Upper lobe of right lung (tissue), 1 donor: ENCODE measurements around the gene BNC2. TPM values are rescaled to one million over a fixed set of nuclear protein-coding genes. Genes with fewer than 3 reads are reported as not detected.

ENCODE experiments used
- ATAC-seq: fragments of 200-7000 bp; cut with Tn5 transposase; one replicate; pipeline ENCODE4 v1.9.1; 2020; ENCODE audit warnings: mild to moderate bottlenecking, moderate library complexity
- DNase-seq: peaks from one replicate; pipeline ENCODE4 v3.0.0-alpha.2; 2020
- H3K27ac ChIP-seq: fragments of 200-600 bp; one replicate; pipeline ENCODE4 v1.8.0; 2022
- H3K27me3 ChIP-seq: fragments of 200-600 bp; one replicate; pipeline ENCODE4 v1.8.0; 2022; ENCODE audit warnings: mild to moderate bottlenecking
- H3K36me3 ChIP-seq: fragments of 200-600 bp; one replicate; pipeline ENCODE4 v1.8.0; 2022
- H3K4me1 ChIP-seq: fragments of 200-600 bp; one replicate; pipeline ENCODE4 v1.8.0; 2022
- H3K4me3 ChIP-seq: fragments of 200-600 bp; one replicate; pipeline ENCODE4 v1.8.0; 2022; ENCODE audit warnings: mild to moderate bottlenecking
- H3K9me3 ChIP-seq: fragments of 200-600 bp; one replicate; pipeline ENCODE4 v1.8.0; 2022
- intact Hi-C: fragments of 100-400 bp; cut with DNase I; formaldehyde crosslinking; loops from one replicate; pipeline ENCODE4 v1.11.0; 2022
- total RNA-seq: library from RNA; stranded (reverse); fragmentation: NEBNext Ultra II Directional; extraction: Animal tissue kit (Norgen Biotek cat#: 25700); gene quantifications from one replicate; pipeline ENCODE4 v1.2.1, GENCODE V29; 2021
- TF ChIP-seq, protein P1 (sequence below): fragments of 200-600 bp; IDR thresholded peaks from one replicate; pipeline ENCODE4 v1.8.0; 2022; ENCODE audit warnings: antibody characterized with exemption
- donor health status: DM: no; HTN: yes; CAD: no; lungs with severe emphysema.

Gene BNC2
- total RNA-seq, 1 donor from 2014 or later = 18.1 TPM

DNA sequence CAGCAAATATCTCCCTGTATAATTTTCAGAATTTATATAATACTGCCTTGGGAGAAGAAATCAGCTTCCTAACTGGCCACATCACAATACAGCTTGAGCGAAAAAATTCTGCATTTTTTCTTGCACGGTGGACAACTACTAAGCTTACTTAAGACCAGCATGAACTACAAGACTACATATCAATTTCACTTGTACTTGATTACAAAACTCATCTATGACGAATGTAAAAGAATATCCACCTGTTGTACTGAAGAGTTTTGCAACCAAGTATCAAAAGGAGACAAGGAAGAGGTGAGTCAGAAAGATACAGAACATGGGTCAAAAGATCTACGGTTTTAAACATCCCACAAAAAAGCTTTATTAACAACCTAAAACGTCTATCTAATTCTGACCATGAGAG, 279.4 kb downstream of the BNC2 start:
- intact Hi-C loops = no loop called here
- TF ChIP-seq, protein P1, sequence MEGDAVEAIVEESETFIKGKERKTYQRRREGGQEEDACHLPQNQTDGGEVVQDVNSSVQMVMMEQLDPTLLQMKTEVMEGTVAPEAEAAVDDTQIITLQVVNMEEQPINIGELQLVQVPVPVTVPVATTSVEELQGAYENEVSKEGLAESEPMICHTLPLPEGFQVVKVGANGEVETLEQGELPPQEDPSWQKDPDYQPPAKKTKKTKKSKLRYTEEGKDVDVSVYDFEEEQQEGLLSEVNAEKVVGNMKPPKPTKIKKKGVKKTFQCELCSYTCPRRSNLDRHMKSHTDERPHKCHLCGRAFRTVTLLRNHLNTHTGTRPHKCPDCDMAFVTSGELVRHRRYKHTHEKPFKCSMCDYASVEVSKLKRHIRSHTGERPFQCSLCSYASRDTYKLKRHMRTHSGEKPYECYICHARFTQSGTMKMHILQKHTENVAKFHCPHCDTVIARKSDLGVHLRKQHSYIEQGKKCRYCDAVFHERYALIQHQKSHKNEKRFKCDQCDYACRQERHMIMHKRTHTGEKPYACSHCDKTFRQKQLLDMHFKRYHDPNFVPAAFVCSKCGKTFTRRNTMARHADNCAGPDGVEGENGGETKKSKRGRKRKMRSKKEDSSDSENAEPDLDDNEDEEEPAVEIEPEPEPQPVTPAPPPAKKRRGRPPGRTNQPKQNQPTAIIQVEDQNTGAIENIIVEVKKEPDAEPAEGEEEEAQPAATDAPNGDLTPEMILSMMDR = no peak
- ATAC-seq = no peak

DNA sequence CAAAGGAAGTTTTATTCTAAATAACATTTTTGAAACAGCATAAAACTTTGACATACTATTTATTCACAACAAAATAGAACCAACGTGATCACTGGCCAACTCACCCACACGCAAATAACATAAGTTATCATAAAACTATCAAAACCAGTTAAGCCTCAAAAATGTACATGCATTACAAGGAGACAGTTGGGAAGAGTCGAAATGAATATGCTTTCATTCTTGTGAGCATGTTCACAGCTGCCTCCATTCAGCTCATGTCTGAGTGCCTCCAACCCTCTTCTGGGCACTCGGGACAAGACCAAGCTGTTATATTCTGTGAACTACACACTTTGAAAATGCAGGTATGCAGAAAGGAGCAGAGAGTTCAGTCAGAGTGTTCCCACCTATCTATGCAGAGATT, 284.9 kb downstream of the BNC2 start:
- no peaks in the 10 kb centered on the region for H3K9me3 ChIP-seq
- ATAC-seq = no peak

More for the DNA sequence above, 279.4 kb downstream of the BNC2 start:
- Histone ChIP-seq H3K27ac (no peak overlapping the region), H3K27me3 (no peaks in the 10 kb centered on the region), H3K36me3 (no peaks in the 10 kb centered on the region), H3K9me3 (no peaks in the 10 kb centered on the region), H3K4me3 (no peak overlapping the region), H3K4me1 (no peaks in the 10 kb centered on the region)
- DNase-seq = no peak

DNA sequence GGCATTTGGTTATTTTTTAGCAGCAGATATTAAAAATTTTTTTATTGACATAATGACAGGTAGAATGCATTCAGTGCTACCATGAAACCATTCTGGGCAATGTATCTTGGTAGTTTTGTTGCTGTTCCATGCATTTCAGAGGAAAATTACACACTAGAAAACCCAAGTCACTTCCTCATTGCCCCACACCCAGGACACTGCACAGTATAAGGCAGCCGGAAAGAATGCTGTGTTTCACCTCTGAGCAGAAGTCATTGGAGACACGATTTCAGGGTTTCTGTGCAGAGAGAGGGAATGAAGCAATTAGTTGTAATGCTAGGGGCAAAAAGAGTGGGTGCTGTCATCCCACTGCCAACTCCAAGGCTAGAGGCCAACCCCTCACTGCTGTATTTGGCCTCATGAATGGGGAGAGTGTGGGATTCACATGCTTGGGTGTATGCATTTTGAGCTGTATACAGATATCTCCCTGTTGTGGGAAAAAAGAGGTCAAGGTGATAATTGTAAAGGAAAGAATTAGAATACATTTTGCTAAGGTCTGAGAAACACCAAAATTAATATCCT, 290.5 kb downstream of the BNC2 start:
- H3K4me1 ChIP-seq = peaks cover 8% of the 10 kb centered on the region
- no peaks in the 10 kb centered on the region for H3K9me3 ChIP-seq
- TF ChIP-seq, protein P1 = no peak
- no peaks in the 10 kb centered on the region for H3K27me3 ChIP-seq
- intact Hi-C loops = no loop called here
- DNase-seq (no peak), ATAC-seq (no peak)
- no peaks in the 10 kb centered on the region for H3K36me3 ChIP-seq
- H3K27ac ChIP-seq = no peak overlapping the region
- H3K4me3 ChIP-seq = no peak overlapping the region

More for the DNA sequence above, 284.9 kb downstream of the BNC2 start:
- no peak for DNase-seq
- no peak overlapping the region for H3K4me3 ChIP-seq
- TF ChIP-seq, protein P1 = no peak
- intact Hi-C loops = no loop called here
- no peak overlapping the region for H3K27ac ChIP-seq
- no peaks in the 10 kb centered on the region for H3K27me3 ChIP-seq
- H3K36me3 ChIP-seq = no peaks in the 10 kb centered on the region
- H3K4me1 ChIP-seq = no peaks in the 10 kb centered on the region

DNA sequence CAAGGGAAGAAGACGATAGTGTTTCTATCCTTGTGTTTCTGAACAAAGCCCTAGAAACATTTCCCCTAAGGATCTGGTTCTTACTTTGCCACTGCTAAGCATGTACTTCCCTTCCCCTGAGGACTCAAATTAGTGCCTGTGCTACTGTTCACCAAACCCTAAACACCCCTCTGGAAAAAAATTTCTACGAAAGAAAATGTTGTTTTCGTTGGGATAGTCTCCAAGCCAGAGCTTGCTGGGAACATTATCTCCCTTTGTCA, 294.6 kb downstream of the BNC2 start:
- ATAC-seq = no peak

DNA sequence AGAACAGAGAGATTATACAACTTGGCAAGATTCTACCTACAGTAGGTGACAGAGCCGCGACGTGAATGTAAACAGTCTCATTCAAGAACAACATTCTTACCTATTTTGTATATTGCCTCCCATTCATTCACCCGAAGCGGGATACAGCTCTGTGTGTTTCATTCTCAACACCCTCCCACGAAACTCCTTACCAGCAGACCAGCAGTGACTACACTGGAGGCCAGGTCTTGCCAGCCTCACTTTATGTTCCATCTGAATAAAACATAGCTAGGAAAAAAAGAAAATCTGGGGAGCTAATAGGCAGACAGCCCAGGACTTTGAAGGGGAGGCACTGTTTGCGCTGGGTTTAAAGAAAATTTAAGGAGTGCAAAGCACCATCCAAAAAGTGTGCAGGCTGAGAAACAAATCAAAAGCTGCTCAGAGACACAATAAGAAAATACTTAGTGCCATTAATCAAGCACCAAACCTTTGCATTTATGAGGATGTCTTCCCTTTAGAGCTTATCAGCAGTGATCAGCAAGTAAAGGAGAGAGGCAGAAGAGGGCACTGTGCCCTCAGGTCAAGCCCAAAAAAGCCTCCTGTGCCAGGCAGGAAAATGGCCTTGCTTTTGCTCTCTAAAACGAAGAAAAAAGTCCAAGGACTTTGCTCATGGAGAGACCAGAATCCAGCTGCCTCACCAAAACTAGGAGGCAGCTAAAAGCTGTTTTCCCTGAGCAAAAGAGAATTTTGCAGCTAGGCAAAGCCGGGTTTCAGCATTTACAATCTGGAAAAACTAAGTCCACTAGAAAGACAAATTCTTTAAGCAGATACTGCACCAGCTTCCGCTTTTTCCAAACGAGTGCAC, 295.1 kb downstream of the BNC2 start:
- DNase-seq = no peak
- intact Hi-C loops = no loop called here

More for the DNA sequence above, 294.6 kb downstream of the BNC2 start:
- no peaks in the 10 kb centered on the region for H3K9me3 ChIP-seq
- intact Hi-C loops = no loop called here
- no peak overlapping the region for H3K27ac ChIP-seq
- no peak for DNase-seq
- peaks cover 14% of the 10 kb centered on the region for H3K4me1 ChIP-seq
- no peak overlapping the region for H3K4me3 ChIP-seq
- TF ChIP-seq, protein P1 = no peak
- H3K27me3 ChIP-seq = no peaks in the 10 kb centered on the region
- H3K36me3 ChIP-seq = no peaks in the 10 kb centered on the region

More for the DNA sequence above, 295.1 kb downstream of the BNC2 start:
- Histone ChIP-seq H3K4me3 (no peak overlapping the region), H3K9me3 (no peaks in the 10 kb centered on the region), H3K4me1 (peaks cover 14% of the 10 kb centered on the region), H3K36me3 (no peaks in the 10 kb centered on the region), H3K27ac (no peak overlapping the region), H3K27me3 (no peaks in the 10 kb centered on the region)
- no peak for ATAC-seq
- TF ChIP-seq, protein P1 = no peak
